Measurements from ENCODE around the gene AANAT. TPM values are rescaled to one million over a fixed set of nuclear protein-coding genes. Genes with fewer than 3 reads are reported as not detected.

AANAT gene
- total and polyA plus RNA-seq, 2 donors (not counting 3 experiments of a cell fraction or from before 2014, with no cell fraction given) = not detected

- Histone ChIP-seq H3K27ac (ENCODE audit: insufficient read depth, low read depth, low read length) (no peak overlapping the region), H3K79me2 (ENCODE audit: control insufficient read depth, insufficient read depth, low read length) (peaks cover 66% of the 10 kb centered on the region), H3K9me1 (replicated peaks; ENCODE audit: control insufficient read depth, extremely low read depth, insufficient read depth, low read length) (no peaks in the 10 kb centered on the region), H3K4me2 (ENCODE audit: insufficient read depth, low read length) (no peak overlapping the region), H3K4me1 (ENCODE audit: control insufficient read depth, extremely low read depth, insufficient read depth, low read length) (peaks cover 27% of the 10 kb centered on the region), H3K36me3 (ENCODE audit: control insufficient read depth in 2 of 2, extremely low read depth in 1 of 2, insufficient read depth in 2 of 2, low read length in 2 of 2) (no peaks in the 10 kb centered on the region), H3K9ac (replicated peaks; ENCODE audit: extremely low read depth, insufficient read depth, low read length) (no peak overlapping the region), H3K27me3 (ENCODE audit: control insufficient read depth in 2 of 2, insufficient read depth in 2 of 2, low read length in 2 of 2) (no peaks in the 10 kb centered on the region), H4K20me1 (replicated peaks; ENCODE audit: control insufficient read depth, extremely low read depth, insufficient read depth, low read length) (no peaks in the 10 kb centered on the region), H3K4me3 (replicated peaks in 1 of 3; ENCODE audit: insufficient read depth in 1 of 3, low read depth in 1 of 3, low read length in 3 of 3) (no peak overlapping the region), H3K9me3 (replicated peaks; ENCODE audit: control insufficient read depth, insufficient read depth, low read length) (no peaks in the 10 kb centered on the region), H2AFZ (ENCODE audit: low read depth, low read length) (no peak overlapping the region)
- DNase-seq (ENCODE audit: low read depth, low spot score) (no peak), FAIRE-seq (no peak)
- intact Hi-C loops (cut with micrococcal nuclease) (no loop called here), dilution Hi-C loops (cut with MboI; ENCODE audit: extremely low pct_ligation_motif_present, low sequenced_read_pairs) (loop anchor here (25.0 kb wide), 1 partner anchor 229 kb away; no protein-coding TSS in a partner anchor)
- CTCF ChIA-PET = no interaction called here
- TF ChIP-seq POLR2A (IDR thresholded peaks at IDR 0.05; ENCODE audit: low read depth, low read length) (no peak), FOS (IDR thresholded peaks at IDR 0.05; ENCODE audit: borderline replicate concordance, insufficient read depth, low read length) (no peak), MYC (IDR thresholded peaks at IDR 0.05; ENCODE audit: low read depth, low read length) (no peak), POLR2AphosphoS5 (IDR thresholded peaks at IDR 0.05; ENCODE audit: insufficient read depth, low read depth, low read length) (no peak), GATA2 (IDR thresholded peaks at IDR 0.05; ENCODE audit: insufficient read depth, insufficient read length, low read depth, low read length) (no peak), JUN (IDR thresholded peaks at IDR 0.05; ENCODE audit: borderline replicate concordance, insufficient read depth, insufficient read length, low read depth) (no peak), CTCF (IDR thresholded peaks at IDR 0.05; ENCODE audit: extremely low read depth in 1 of 2, insufficient read depth in 1 of 2, low read depth in 1 of 2, low read length in 2 of 2) (no peak), MAX (IDR thresholded peaks at IDR 0.05; ENCODE audit: insufficient read depth, insufficient read length) (no peak), EZH2 (IDR thresholded peaks at IDR 0.05; ENCODE audit: borderline replicate concordance, low read depth, low read length, severe bottlenecking) (no peak)
- POLR2A ChIA-PET = no interaction called here
- no TSS peak for BruUV-seq (replicated peaks)
These were observed 26.5 kb upstream of the AANAT start for GRCh38 chr17:76440751-76441362.

All from endothelial cell of umbilical vein (primary cell).